ENCODE measurements around the gene RNF31. TPM values are rescaled to one million over a fixed set of nuclear protein-coding genes. Genes with fewer than 3 reads are reported as not detected.

Gene RNF31
- total RNA-seq, 2 experiments from 2014 or later, result 37.8 to 57.8 TPM

GRCh38 chr14:24160850-24161804, 13.8 kb downstream of the RNF31 start, which contains the start of gene IRF9:
Gene IRF9, plus strand, starts transcription at chr14:24161265. Its CDS starts 880 bp downstream, at chr14:24162145.
- Histone ChIP-seq H3K9me3 (ENCODE audit: low read length) (no peaks in the 10 kb centered on the region), H2AFZ (ENCODE audit: low read length) (no peak within 1 kb of the TSS; the same call in 1 of the 2 replicates), H3K79me2 (ENCODE audit: insufficient read depth, low read depth, low read length) (peaks cover 7% of the 10 kb centered on the region; the same call in 1 of the 2 replicates), H3K27ac (ENCODE audit: low read depth, low read length, poor library complexity, severe bottlenecking) (peak within 1 kb of the TSS; percentile 68), H3K36me3 (ENCODE audit: insufficient read depth, low read length) (peaks cover 70% of the 10 kb centered on the region), H3K4me1 (ENCODE audit: insufficient read depth, low read length, poor library complexity, severe bottlenecking) (peaks cover 16% of the 10 kb centered on the region), H4K20me1 (ENCODE audit: insufficient read depth, low read length) (no peaks in the 10 kb centered on the region), H3K4me3 (ENCODE audit: low read depth, low read length, poor library complexity, severe bottlenecking) (peak within 1 kb of the TSS; percentile 70), H3K9me2 (ENCODE audit: insufficient read depth, low read length) (no peaks in the 10 kb centered on the region), H3K4me2 (ENCODE audit: low read length) (peak within 1 kb of the TSS; percentile 83)
- POLR2A ChIA-PET, result interaction anchor here (0.6 to 2.7 kb wide), 13 partner anchors 13 to 212 kb away, joined by 3 to 15 read pairs (median 3); partner anchors contain the start of genes DCAF11, EMC9, IPO4 and PCK2
- TF ChIP-seq CTCF (conservative IDR thresholded peaks at IDR 0.05; ENCODE audit: low read length) (peak; percentile 95), EZH2phosphoT487 (IDR thresholded peaks at IDR 0.05; ENCODE audit: borderline replicate concordance, low read depth, low read length) (no peak)
- CTCF ChIA-PET (ENCODE audit: unreplicated experiment), result interaction anchor here (0.7 to 2.1 kb wide), 10 partner anchors 10 to 67 kb away, joined by 3 to 8 read pairs (median 4); partner anchors contain the start of genes CHMP4A, DCAF11, EMC9 and NRL
- BruUV-seq (replicated peaks), result TSS peak; percentile 45
- intact Hi-C loops (cut with micrococcal nuclease; ENCODE audit: unreplicated experiment), result loop anchor here (1.0 to 2.0 kb wide), 7 partner anchors 14 to 147 kb away; partner anchors contain the start of genes DCAF11, EMC9, IPO4 and NRL
- DNase-seq (ENCODE audit: low spot score), result peak; percentile 95

GRCh38 chr14:24162093-24162492, 14.8 kb downstream of the RNF31 start:
- Histone ChIP-seq H3K36me3 (ENCODE audit: insufficient read depth, low read length) (peaks cover 66% of the 10 kb centered on the region), H2AFZ (ENCODE audit: low read length) (no peak overlapping the region), H3K9me3 (ENCODE audit: low read length) (no peaks in the 10 kb centered on the region), H3K4me2 (ENCODE audit: low read length) (peak overlapping the region; percentile 83), H4K20me1 (ENCODE audit: insufficient read depth, low read length) (no peaks in the 10 kb centered on the region), H3K9me2 (ENCODE audit: insufficient read depth, low read length) (no peaks in the 10 kb centered on the region), H3K4me1 (ENCODE audit: insufficient read depth, low read length, poor library complexity, severe bottlenecking) (peaks cover 16% of the 10 kb centered on the region), H3K79me2 (ENCODE audit: insufficient read depth, low read depth, low read length) (peaks cover 7% of the 10 kb centered on the region; the same call in 1 of the 2 replicates), H3K4me3 (ENCODE audit: low read depth, low read length, poor library complexity, severe bottlenecking) (peak overlapping the region; percentile 70), H3K27ac (ENCODE audit: low read depth, low read length, poor library complexity, severe bottlenecking) (peak overlapping the region; percentile 68)
- TF ChIP-seq EZH2phosphoT487 (IDR thresholded peaks at IDR 0.05; ENCODE audit: borderline replicate concordance, low read depth, low read length), result no peak
- TF ChIP-seq CTCF (conservative IDR thresholded peaks at IDR 0.05; ENCODE audit: low read length), result no peak
- no peak for DNase-seq (ENCODE audit: low spot score)
- CTCF ChIA-PET (ENCODE audit: unreplicated experiment), result interaction anchor here (1.6 to 2.1 kb wide), 2 partner anchors 54 to 68 kb away, joined by 4 to 8 read pairs; partner anchors contain the start of gene PCK2
- POLR2A ChIA-PET, result interaction anchor here (1.0 to 2.7 kb wide), 4 partner anchors 15 to 52 kb away, joined by 3 to 15 read pairs (median 4); partner anchors contain the start of genes PSME2 and RNF31
- no TSS peak for BruUV-seq (replicated peaks)
- intact Hi-C loops (cut with micrococcal nuclease; ENCODE audit: unreplicated experiment), result no loop called here

All from OCI-LY7 (cell line).